B cell (primary cell): Measurements from ENCODE around the gene CTNNA2. TPM values are rescaled to one million over a fixed set of nuclear protein-coding genes. Genes with fewer than 3 reads are reported as not detected.

Source experiments
- ATAC-seq: fragments of 200-7000 bp; cut with Tn5 transposase; one replicate; pipeline ENCODE4 v1.10.0; 2021; ENCODE audit warnings: low read depth, mild to moderate bottlenecking, moderate number of reproducible peaks, moderate library complexity
- CTCF ChIA-PET: fragments of 350-600 bp; sonication (Branson Sonifier 250); formaldehyde crosslinking; loops from one replicate; lab custom pipeline; 2021; ENCODE audit warnings: antibody characterized with exemption, inconsistent platforms; lab: Charles Lee
- POLR2A ChIA-PET: fragments of 350-600 bp; sonication (Branson Sonifier 250); formaldehyde crosslinking; loops from one replicate; lab custom pipeline; 2021; ENCODE audit warnings: antibody characterized with exemption; lab: Charles Lee
- DNase-seq: peaks from one replicate; pipeline ENCODE4 v3.0.0; 2013
- H2AFZ ChIP-seq: 2 replicates; pipeline ENCODE4 v1.6.1; 2012; ENCODE audit warnings: mild to moderate bottlenecking, low read depth, low read length; ENCODE audit not compliant: insufficient read depth, poor library complexity, severe bottlenecking
- H3K27ac ChIP-seq, 2 donors: 1 replicate in 1 of 2; 2 replicates in 1 of 2; pipeline ENCODE4 v1.5.1; 2012 to 2013; ENCODE audit warnings: low read length in 2 of 2, mild to moderate bottlenecking in 2 of 2, moderate library complexity in 1 of 2
- H3K27me3 ChIP-seq, 4 experiments: fragments of 200-600 bp in 1 of 4; sonication (generic) in 1 of 4; replicated peaks in 1 of 4; 1 replicate in 2 of 4; 2 replicates in 2 of 4; pipeline versions ENCODE4 v1.6.1 to v1.7.0; 2013 to 2016; ENCODE audit warnings: low read length in 3 of 4, mild to moderate bottlenecking in 2 of 4, mixed read lengths in 1 of 4, moderate library complexity in 1 of 4; ENCODE audit not compliant: insufficient read depth in 4 of 4, control insufficient read depth in 3 of 4; ENCODE audit errors: control extremely low read depth in 1 of 4
- H3K36me3 ChIP-seq, 2 experiments: replicated peaks in 1 of 2; 1 replicate in 1 of 2; 2 replicates in 1 of 2; pipeline versions ENCODE4 v1.6.1 to v1.7.1; 2013; ENCODE audit warnings: low read length in 1 of 2; ENCODE audit not compliant: insufficient read depth in 2 of 2, control insufficient read depth in 1 of 2; ENCODE audit errors: control extremely low read depth in 1 of 2, extremely low read depth in 1 of 2
- H3K4me1 ChIP-seq, 2 donors: fragments of 200-600 bp in 1 of 2; sonication (generic) in 1 of 2; 1 replicate in 1 of 2; 2 replicates in 1 of 2; pipeline versions ENCODE4 v1.5.1 to v1.6.1; 2013 to 2017; ENCODE audit warnings: low read length in 2 of 2; ENCODE audit not compliant: control insufficient read depth in 2 of 2, insufficient read depth in 2 of 2
- H3K4me2 ChIP-seq: replicated peaks from 2 replicates; pipeline ENCODE3; 2012; ENCODE audit warnings: mild to moderate bottlenecking, low read depth, low read length; ENCODE audit not compliant: poor library complexity, severe bottlenecking
- H3K4me3 ChIP-seq, 5 experiments: fragments of 200-600 bp in 1 of 5; sonication (generic) in 1 of 5; 1 replicate in 3 of 5; 2 replicates in 2 of 5; pipeline versions ENCODE4 v1.5.1 to v1.7.0; 2011 to 2016; ENCODE audit warnings: low read length in 4 of 5, mild to moderate bottlenecking in 4 of 5, low read depth in 2 of 5, control low read depth in 1 of 5, moderate library complexity in 1 of 5; ENCODE audit not compliant: insufficient read depth in 1 of 5; ENCODE audit errors: control extremely low read depth in 1 of 5, extremely low read depth in 1 of 5
- H3K79me2 ChIP-seq: fragments of 200-600 bp; sonication (generic); one replicate; pipeline ENCODE4 v1.6.0; 2016; ENCODE audit warnings: low read length; ENCODE audit not compliant: control insufficient read depth, insufficient read depth
- H3K9ac ChIP-seq: fragments of 200-600 bp; sonication (generic); 2 replicates; pipeline ENCODE4 v1.6.1; 2017; ENCODE audit warnings: mild to moderate bottlenecking, low read length, moderate library complexity
- H3K9me3 ChIP-seq, 3 donors: one replicate each; pipeline versions ENCODE4 v1.6.1 to v1.7.1; 2013; ENCODE audit warnings: low read length in 2 of 3; ENCODE audit not compliant: control insufficient read depth in 2 of 3, insufficient read depth in 1 of 3; ENCODE audit errors: control extremely low read depth in 1 of 3
- H4K20me1 ChIP-seq: 2 replicates; pipeline ENCODE4 v1.6.0; 2012; ENCODE audit warnings: mild to moderate bottlenecking, low read length; ENCODE audit not compliant: insufficient read depth, control insufficient read depth, poor library complexity, severe bottlenecking
- H3K27ac Mint-ChIP-seq: one replicate; pipeline ENCODE4 v1.8.0; 2021; ENCODE audit warnings: mixed read lengths
- H3K27me3 Mint-ChIP-seq: one replicate; pipeline ENCODE4 v1.8.0; 2021; ENCODE audit warnings: mixed read lengths
- H3K4me1 Mint-ChIP-seq: one replicate; pipeline ENCODE4 v1.8.0; 2021; ENCODE audit warnings: mixed read lengths
- H3K4me3 Mint-ChIP-seq: one replicate; pipeline ENCODE4 v1.8.0; 2021; ENCODE audit warnings: mixed read lengths
- H3K9me3 Mint-ChIP-seq: one replicate; pipeline ENCODE4 v1.8.0; 2022; ENCODE audit warnings: mixed read lengths; ENCODE audit not compliant: insufficient read depth
- CTCF ChIP-seq: fragments of 200-600 bp; IDR thresholded peaks from one replicate; pipeline ENCODE4 v1.8.0; 2022; ENCODE audit warnings: antibody characterized with exemption, mild to moderate bottlenecking
- EZH2 ChIP-seq: IDR thresholded peaks from 2 replicates; pipeline ENCODE4 v1.6.1; 2012; ENCODE audit warnings: borderline replicate concordance, low read depth, mild to moderate bottlenecking, moderate library complexity, low read length; ENCODE audit not compliant: insufficient read depth, poor library complexity, severe bottlenecking
- WGBS: methylation state at CpG from one replicate; pipeline ENCODE4 v1.1.5; 2013; ENCODE audit warnings: missing lambda C conversion rate; ENCODE audit not compliant: insufficient coverage; 5-methylcytosine and 5-hydroxymethylcytosine counted together
- intact Hi-C: fragments of 100-400 bp; cut with micrococcal nuclease; formaldehyde crosslinking; loops from one replicate; pipeline ENCODE4 v1.10.0; 2022
- polyA plus RNA-seq: library from polyadenylated mRNA; depleted of rRNA; stranded (reverse); fragments of >200 nt; gene quantifications from 2 replicates; pipeline ENCODE4 v1.2.3, GENCODE V29; 2012
- total RNA-seq, 2 donors: library from RNA; stranded (reverse); fragments of 120-200 nt in 1 of 2; gene quantifications; 1 replicate in 1 of 2; 2 replicates in 1 of 2; pipeline versions ENCODE4 v1.2.3 to v1.2.4, GENCODE V29; 2013 to 2022

The CTNNA2 gene
- total and polyA plus RNA-seq, 2 donors (not counting 1 experiment from before 2014, with no cell fraction given): not detected

GRCh38 chr2:80028051-80028450, 515.2 kb downstream of the CTNNA2 start:
- Mint-ChIP-seq H3K4me3 (no peak overlapping the region), H3K9me3 (peaks cover 3% of the 10 kb centered on the region)
- CTCF ChIA-PET: no interaction called here

GRCh38 chr2:80028584-80028983, 515.7 kb downstream of the CTNNA2 start:
- no peak overlapping the region for H3K4me3 Mint-ChIP-seq

More at GRCh38 chr2:80028051-80028450, 515.2 kb downstream of the CTNNA2 start:
- POLR2A ChIA-PET: no interaction called here
- no peak overlapping the region for H3K9ac ChIP-seq
- H3K27me3 Mint-ChIP-seq: no peaks in the 10 kb centered on the region
- H3K36me3 ChIP-seq: no peaks in the 10 kb centered on the region
- H3K9me3 ChIP-seq: peaks cover 0 to 6% (median 0%) of the 10 kb centered on the region in 3 donors
- DNase-seq (no peak), ATAC-seq (no peak)
- no peak overlapping the region for H2AFZ ChIP-seq
- no peak overlapping the region for H3K4me2 ChIP-seq
- TF ChIP-seq EZH2 (no peak), CTCF (no peak)
- no peak overlapping the region for H3K27ac ChIP-seq
- H3K27ac Mint-ChIP-seq: no peak overlapping the region
- H4K20me1 ChIP-seq: no peaks in the 10 kb centered on the region
- H3K4me1 Mint-ChIP-seq: no peaks in the 10 kb centered on the region
- no CpG with 5 or more reads among the region's 3 CpGs for WGBS
- H3K27me3 ChIP-seq: no peaks in the 10 kb centered on the region
- no peaks in the 10 kb centered on the region for H3K79me2 ChIP-seq
- intact Hi-C loops: no loop called here
- no peaks in the 10 kb centered on the region for H3K4me1 ChIP-seq
- no peak overlapping the region for H3K4me3 ChIP-seq

More at GRCh38 chr2:80028584-80028983, 515.7 kb downstream of the CTNNA2 start:
- ChIA-PET CTCF (no interaction called here), POLR2A (no interaction called here)
- Mint-ChIP-seq H3K27me3 (no peaks in the 10 kb centered on the region), H3K9me3 (peaks cover 3% of the 10 kb centered on the region), H3K27ac (no peak overlapping the region), H3K4me1 (no peaks in the 10 kb centered on the region)
- H2AFZ ChIP-seq: no peak overlapping the region
- H3K79me2 ChIP-seq: no peaks in the 10 kb centered on the region
- H3K27ac ChIP-seq: no peak overlapping the region
- H3K9ac ChIP-seq: no peak overlapping the region
- no peak for TF ChIP-seq EZH2
- no peak for TF ChIP-seq CTCF
- H3K4me2 ChIP-seq: no peak overlapping the region
- DNase-seq: no peak
- no peak for ATAC-seq
- no peaks in the 10 kb centered on the region for H3K36me3 ChIP-seq
- no peaks in the 10 kb centered on the region for H3K4me1 ChIP-seq
- H3K4me3 ChIP-seq: no peak overlapping the region
- H3K9me3 ChIP-seq: peaks cover 0 to 6% (median 0%) of the 10 kb centered on the region in 3 donors
- intact Hi-C loops: no loop called here
- H4K20me1 ChIP-seq: no peaks in the 10 kb centered on the region
- no peaks in the 10 kb centered on the region for H3K27me3 ChIP-seq
